ENCODE measurements around the gene ADARB2. TPM values are rescaled to one million over a fixed set of nuclear protein-coding genes. Genes with fewer than 3 reads are reported as not detected.

ADARB2 gene
- total RNA-seq, 1 donor from 2014 or later, result 1.2 TPM

- Histone ChIP-seq H3K27ac (no peak overlapping the region), H3K36me3 (no peaks in the 10 kb centered on the region), H3K27me3 (no peaks in the 10 kb centered on the region), H3K4me3 (no peak overlapping the region), H3K4me1 (no peaks in the 10 kb centered on the region), H3K9me3 (no peaks in the 10 kb centered on the region)
- no peak for ATAC-seq
- DNase-seq, result no peak
- TF ChIP-seq, protein P1, sequence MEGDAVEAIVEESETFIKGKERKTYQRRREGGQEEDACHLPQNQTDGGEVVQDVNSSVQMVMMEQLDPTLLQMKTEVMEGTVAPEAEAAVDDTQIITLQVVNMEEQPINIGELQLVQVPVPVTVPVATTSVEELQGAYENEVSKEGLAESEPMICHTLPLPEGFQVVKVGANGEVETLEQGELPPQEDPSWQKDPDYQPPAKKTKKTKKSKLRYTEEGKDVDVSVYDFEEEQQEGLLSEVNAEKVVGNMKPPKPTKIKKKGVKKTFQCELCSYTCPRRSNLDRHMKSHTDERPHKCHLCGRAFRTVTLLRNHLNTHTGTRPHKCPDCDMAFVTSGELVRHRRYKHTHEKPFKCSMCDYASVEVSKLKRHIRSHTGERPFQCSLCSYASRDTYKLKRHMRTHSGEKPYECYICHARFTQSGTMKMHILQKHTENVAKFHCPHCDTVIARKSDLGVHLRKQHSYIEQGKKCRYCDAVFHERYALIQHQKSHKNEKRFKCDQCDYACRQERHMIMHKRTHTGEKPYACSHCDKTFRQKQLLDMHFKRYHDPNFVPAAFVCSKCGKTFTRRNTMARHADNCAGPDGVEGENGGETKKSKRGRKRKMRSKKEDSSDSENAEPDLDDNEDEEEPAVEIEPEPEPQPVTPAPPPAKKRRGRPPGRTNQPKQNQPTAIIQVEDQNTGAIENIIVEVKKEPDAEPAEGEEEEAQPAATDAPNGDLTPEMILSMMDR (IDR thresholded peaks at IDR 0.05), result no peak
- intact Hi-C loops (cut with DNase I), result no loop called here
Measured at GRCh38 chr10:1696106-1696505, 41.2 kb downstream of the ADARB2 start.

GRCh38 chr10:1690086-1690485, 47.2 kb downstream of the ADARB2 start:
- H3K9me3 ChIP-seq, result no peaks in the 10 kb centered on the region
- H3K27me3 ChIP-seq, result no peaks in the 10 kb centered on the region
- DNase-seq, result no peak
- TF ChIP-seq, protein P1 (IDR thresholded peaks at IDR 0.05), result no peak
- H3K36me3 ChIP-seq, result no peaks in the 10 kb centered on the region
- no peak overlapping the region for H3K4me3 ChIP-seq
- intact Hi-C loops (cut with DNase I), result no loop called here
- no peak for ATAC-seq
- H3K4me1 ChIP-seq, result no peaks in the 10 kb centered on the region
- no peak overlapping the region for H3K27ac ChIP-seq

- Histone ChIP-seq H3K4me1 (no peaks in the 10 kb centered on the region), H3K9me3 (no peaks in the 10 kb centered on the region), H3K27me3 (no peaks in the 10 kb centered on the region), H3K27ac (no peak overlapping the region), H3K36me3 (no peaks in the 10 kb centered on the region), H3K4me3 (no peak overlapping the region)
- TF ChIP-seq, protein P1 (IDR thresholded peaks at IDR 0.05), result no peak
- no peak for DNase-seq
- intact Hi-C loops (cut with DNase I), result no loop called here
- no peak for ATAC-seq
Measured at GRCh38 chr10:1688531-1688930, 48.8 kb downstream of the ADARB2 start.

- DNase-seq (no peak), ATAC-seq (no peak)
- H3K27ac ChIP-seq, result no peak overlapping the region
- no peaks in the 10 kb centered on the region for H3K9me3 ChIP-seq
- TF ChIP-seq, protein P1 (IDR thresholded peaks at IDR 0.05), result no peak
- H3K36me3 ChIP-seq, result no peaks in the 10 kb centered on the region
- H3K27me3 ChIP-seq, result no peaks in the 10 kb centered on the region
- no peaks in the 10 kb centered on the region for H3K4me1 ChIP-seq
- H3K4me3 ChIP-seq, result no peak overlapping the region
- intact Hi-C loops (cut with DNase I), result no loop called here
Measured at GRCh38 chr10:1687623-1688150, 49.6 kb downstream of the ADARB2 start.

DNA sequence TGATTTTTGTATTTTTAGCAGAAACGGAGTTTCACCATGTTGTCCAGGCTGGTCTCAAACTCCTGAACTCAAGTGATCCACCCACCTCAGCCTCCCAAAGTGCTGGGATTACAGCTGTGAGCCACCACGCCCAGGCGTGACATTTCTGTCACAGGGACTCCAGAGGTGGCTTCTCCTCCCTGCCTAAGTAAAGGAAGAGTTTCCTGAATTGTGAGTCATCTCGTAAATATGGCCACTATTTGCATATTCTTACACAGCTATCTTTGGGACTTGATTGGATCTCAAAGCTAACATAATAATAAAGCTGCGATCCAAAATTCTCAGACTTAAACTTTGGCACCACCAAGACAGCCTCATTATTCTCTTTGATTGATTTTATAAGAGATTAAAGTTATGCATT, 50.1 kb downstream of the ADARB2 start:
- DNase-seq, result no peak
- H3K27me3 ChIP-seq, result no peaks in the 10 kb centered on the region
- TF ChIP-seq, protein P1 (IDR thresholded peaks at IDR 0.05), result no peak
- H3K4me1 ChIP-seq, result no peaks in the 10 kb centered on the region
- H3K27ac ChIP-seq, result no peak overlapping the region
- H3K36me3 ChIP-seq, result no peaks in the 10 kb centered on the region
- no peak for ATAC-seq
- no peak overlapping the region for H3K4me3 ChIP-seq
- intact Hi-C loops (cut with DNase I), result no loop called here
- no peaks in the 10 kb centered on the region for H3K9me3 ChIP-seq

DNA sequence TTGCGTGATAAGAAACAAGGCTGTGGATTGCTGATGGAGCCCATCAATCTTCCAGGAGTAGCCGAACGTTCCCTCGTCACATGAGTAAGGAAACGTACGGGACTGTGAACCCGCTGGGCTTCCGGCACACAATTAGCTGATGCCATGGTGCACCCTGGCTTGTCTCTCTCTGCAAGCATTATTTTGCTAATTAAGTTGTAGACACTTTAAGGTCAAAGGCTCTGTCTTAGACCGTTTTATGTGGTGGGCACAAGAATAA, 50.9 kb downstream of the ADARB2 start:
- DNase-seq, result no peak
- intact Hi-C loops (cut with DNase I), result no loop called here
- Histone ChIP-seq H3K27ac (no peak overlapping the region), H3K9me3 (no peaks in the 10 kb centered on the region), H3K4me3 (no peak overlapping the region), H3K27me3 (no peaks in the 10 kb centered on the region), H3K36me3 (no peaks in the 10 kb centered on the region), H3K4me1 (no peaks in the 10 kb centered on the region)
- no peak for ATAC-seq
- TF ChIP-seq, protein P1 (IDR thresholded peaks at IDR 0.05), result no peak
